HFFc6 (cell line): ENCODE measurements around the gene TTC5. TPM values are rescaled to one million over a fixed set of nuclear protein-coding genes. Genes with fewer than 3 reads are reported as not detected.

ENCODE experiments used
- DNase-seq: peaks from one replicate; pipeline ENCODE4 v3.0.0-alpha.2; 2018
- H3K27ac Mint-ChIP-seq: 2 replicates; pipeline ENCODE4 v1.8.0; 2020; ENCODE audit warnings: mild to moderate bottlenecking, mixed read lengths
- H3K27me3 Mint-ChIP-seq: 2 replicates; pipeline ENCODE4 v1.8.0; 2021; ENCODE audit warnings: mild to moderate bottlenecking, moderate library complexity, mixed read lengths; ENCODE audit not compliant: insufficient read depth
- H3K36me3 Mint-ChIP-seq: 2 replicates; pipeline ENCODE4 v1.8.0; 2021; ENCODE audit warnings: low read depth, mixed read lengths
- H3K4me1 Mint-ChIP-seq: 2 replicates; pipeline ENCODE4 v1.8.0; 2020; ENCODE audit warnings: low read depth, mixed read lengths
- H3K4me3 Mint-ChIP-seq: 2 replicates; pipeline ENCODE4 v1.8.0; 2020; ENCODE audit warnings: mild to moderate bottlenecking, moderate library complexity, mixed read lengths
- H3K9me3 Mint-ChIP-seq: 2 replicates; pipeline ENCODE4 v1.8.0; 2020; ENCODE audit warnings: mild to moderate bottlenecking, mixed read lengths
- total RNA-seq, 6 experiments: library from RNA; stranded (reverse); fragmentation: NEBNext Ultra II Directional; extraction: Animal tissue kit (Norgen Biotek cat#: 25700); gene quantifications; 2 replicates in 1 of 6; 3 replicates in 5 of 6; pipeline ENCODE4 v1.2.3, GENCODE V29; 2021
- TF ChIP-seq, protein P1 (sequence below): fragments of 200-600 bp; sonication (generic); IDR thresholded peaks from 2 replicates; pipeline ENCODE4 v1.5.0; 2021; ENCODE audit warnings: antibody characterized with exemption, mild to moderate bottlenecking

Gene TTC5
- total RNA-seq, 6 experiments from 2014 or later: 21.3 to 27.1 (median 23.3) TPM

DNA sequence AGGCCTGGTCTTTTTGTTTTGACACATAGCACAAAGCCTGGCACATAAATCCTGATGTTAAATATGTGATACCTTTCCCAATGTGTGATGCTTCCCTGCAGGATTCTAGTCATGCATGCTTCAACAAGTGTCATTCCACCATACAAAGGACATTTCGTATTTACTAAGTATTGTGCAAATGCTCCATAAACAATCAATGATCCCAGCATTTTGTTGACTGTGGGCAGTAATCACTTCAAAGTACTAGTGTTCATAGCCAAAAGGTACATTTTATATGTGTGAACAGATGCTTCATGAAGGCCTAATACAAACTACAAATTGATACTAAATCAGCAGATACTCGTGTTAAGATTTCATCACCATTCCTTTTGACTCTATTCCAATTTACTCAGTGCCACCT lies 23.0 kb upstream of the TTC5 start:
- Mint-ChIP-seq H3K4me1 (peaks cover 52% of the 10 kb centered on the region), H3K9me3 (no peaks in the 10 kb centered on the region), H3K36me3 (peaks cover 10% of the 10 kb centered on the region; the same call in 1 of the 2 replicates), H3K4me3 (no peak overlapping the region), H3K27me3 (no peaks in the 10 kb centered on the region), H3K27ac (peak overlapping the region; percentile 31; the same call in 1 of the 2 replicates)
- TF ChIP-seq, protein P1, sequence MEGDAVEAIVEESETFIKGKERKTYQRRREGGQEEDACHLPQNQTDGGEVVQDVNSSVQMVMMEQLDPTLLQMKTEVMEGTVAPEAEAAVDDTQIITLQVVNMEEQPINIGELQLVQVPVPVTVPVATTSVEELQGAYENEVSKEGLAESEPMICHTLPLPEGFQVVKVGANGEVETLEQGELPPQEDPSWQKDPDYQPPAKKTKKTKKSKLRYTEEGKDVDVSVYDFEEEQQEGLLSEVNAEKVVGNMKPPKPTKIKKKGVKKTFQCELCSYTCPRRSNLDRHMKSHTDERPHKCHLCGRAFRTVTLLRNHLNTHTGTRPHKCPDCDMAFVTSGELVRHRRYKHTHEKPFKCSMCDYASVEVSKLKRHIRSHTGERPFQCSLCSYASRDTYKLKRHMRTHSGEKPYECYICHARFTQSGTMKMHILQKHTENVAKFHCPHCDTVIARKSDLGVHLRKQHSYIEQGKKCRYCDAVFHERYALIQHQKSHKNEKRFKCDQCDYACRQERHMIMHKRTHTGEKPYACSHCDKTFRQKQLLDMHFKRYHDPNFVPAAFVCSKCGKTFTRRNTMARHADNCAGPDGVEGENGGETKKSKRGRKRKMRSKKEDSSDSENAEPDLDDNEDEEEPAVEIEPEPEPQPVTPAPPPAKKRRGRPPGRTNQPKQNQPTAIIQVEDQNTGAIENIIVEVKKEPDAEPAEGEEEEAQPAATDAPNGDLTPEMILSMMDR: no peak
- DNase-seq: no peak

DNA sequence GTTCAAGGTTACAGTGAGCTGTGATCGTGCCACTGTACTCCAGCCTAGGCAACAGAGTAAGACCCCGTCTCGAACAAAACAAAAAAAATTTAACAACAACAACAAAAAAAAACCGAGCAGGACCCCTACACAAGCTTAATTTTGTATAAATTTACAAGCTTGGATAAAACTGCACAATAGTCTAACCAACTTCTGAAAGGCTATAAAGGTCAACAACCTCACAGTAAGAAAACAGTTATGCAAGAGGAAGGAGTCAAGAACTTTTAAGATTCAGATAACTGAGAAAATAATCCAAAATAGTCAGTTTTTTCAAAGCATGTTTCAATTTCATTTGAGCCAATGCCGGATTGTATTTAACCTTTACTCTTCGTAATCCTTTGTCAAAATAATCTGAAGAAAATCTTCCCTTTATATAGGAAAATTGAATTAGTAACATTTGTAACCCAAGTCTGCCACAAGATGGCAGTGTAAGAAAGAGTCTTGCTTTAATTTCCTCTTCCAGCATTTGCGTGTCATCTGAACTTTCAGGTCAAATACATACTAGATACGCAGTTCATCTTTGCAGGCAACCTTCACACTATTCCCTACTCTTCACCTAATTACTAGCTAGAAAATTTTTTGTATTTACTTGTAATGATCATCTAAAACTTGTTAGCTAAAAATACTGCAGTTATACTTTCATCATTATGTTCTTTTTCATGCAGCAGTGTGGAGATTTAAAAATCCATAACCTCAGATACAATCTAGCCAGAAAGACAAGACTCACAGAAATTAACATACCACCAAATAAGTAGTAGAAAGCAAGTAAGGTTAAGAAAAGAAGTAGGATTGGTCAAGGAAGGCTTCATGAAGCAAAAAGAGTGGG lies 21.5 kb upstream of the TTC5 start:
- peak; percentile 73 for DNase-seq
- H3K27ac Mint-ChIP-seq: peak overlapping the region; percentile 80
- peaks cover 44% of the 10 kb centered on the region for H3K4me1 Mint-ChIP-seq
- no peaks in the 10 kb centered on the region for H3K27me3 Mint-ChIP-seq
- H3K4me3 Mint-ChIP-seq: peak overlapping the region; percentile 42; the same call in 1 of the 2 replicates
- TF ChIP-seq, protein P1: peak; percentile 92
- peaks cover 10% of the 10 kb centered on the region; the same call in 1 of the 2 replicates for H3K36me3 Mint-ChIP-seq
- no peaks in the 10 kb centered on the region for H3K9me3 Mint-ChIP-seq

DNA sequence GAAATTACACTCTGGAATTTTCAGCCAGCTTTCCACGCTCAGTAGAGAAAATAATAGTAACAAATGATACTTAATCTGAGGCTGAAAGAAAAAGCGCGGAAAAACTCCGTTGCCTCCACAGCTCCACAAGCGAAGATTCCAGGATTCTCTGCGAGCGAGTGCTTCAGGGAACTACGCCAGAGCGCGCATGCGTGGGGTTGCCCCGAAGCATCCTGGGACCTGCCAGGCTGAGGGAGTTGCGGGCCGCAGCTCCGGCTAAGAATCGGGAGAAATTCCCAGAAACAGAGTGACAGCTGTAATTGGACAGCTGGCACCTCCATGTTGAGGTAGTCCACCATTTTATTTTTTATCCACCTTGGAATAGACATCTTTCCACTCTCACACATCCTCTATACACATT lies 12.0 kb upstream of the TTC5 start:
- Mint-ChIP-seq H3K36me3 (peaks cover 16% of the 10 kb centered on the region), H3K27ac (no peak overlapping the region)

DNA sequence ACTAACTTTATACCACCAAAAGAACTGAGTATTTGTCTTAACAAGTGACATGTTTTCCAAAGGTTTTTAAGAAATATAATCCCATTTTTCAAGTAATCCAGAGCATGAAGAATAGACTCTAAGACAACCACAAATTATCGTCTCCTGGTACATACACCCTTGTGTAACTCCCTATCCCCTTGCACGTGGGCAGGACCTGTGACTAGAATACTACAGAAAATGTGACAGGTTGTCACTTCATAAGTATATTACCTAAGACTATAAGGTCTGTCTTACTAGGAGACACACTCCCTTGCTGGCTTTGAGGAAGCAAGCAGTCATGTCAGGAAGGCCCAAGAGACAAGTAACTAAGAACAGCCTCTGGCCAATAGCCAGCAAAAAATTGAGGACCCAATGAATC lies 8.3 kb upstream of the TTC5 start:
- Mint-ChIP-seq H3K4me3 (no peak overlapping the region), H3K27me3 (no peaks in the 10 kb centered on the region; the same call in 1 of the 2 replicates), H3K9me3 (no peaks in the 10 kb centered on the region), H3K4me1 (no peaks in the 10 kb centered on the region), H3K36me3 (peaks cover 11% of the 10 kb centered on the region), H3K27ac (no peak overlapping the region)
- no peak for DNase-seq
- TF ChIP-seq, protein P1: no peak

More for the DNA sequence above, 12.0 kb upstream of the TTC5 start:
- no peak for DNase-seq
- TF ChIP-seq, protein P1: no peak
- Mint-ChIP-seq H3K4me1 (no peaks in the 10 kb centered on the region), H3K9me3 (no peaks in the 10 kb centered on the region), H3K27me3 (no peaks in the 10 kb centered on the region; the same call in 1 of the 2 replicates), H3K4me3 (no peak overlapping the region)

DNA sequence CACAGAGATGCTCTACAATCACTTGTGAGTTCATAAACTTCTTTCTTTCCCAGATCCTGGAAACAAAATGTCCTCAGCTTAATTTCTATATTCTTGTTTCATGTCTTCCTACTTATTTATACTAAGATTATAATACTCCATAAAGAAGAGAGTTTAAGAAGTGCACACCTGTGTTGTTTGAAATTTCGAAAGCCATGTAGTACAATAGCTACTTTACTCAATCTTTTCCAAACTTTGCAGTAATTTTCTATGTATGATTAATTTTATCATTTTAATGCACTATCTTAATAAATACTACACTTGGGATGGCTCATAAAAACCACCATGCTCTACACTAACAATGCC lies 300 bp upstream of the TTC5 start:
- Mint-ChIP-seq H3K27ac (peak overlapping the region; percentile 90), H3K9me3 (no peaks in the 10 kb centered on the region), H3K4me1 (peaks cover 37% of the 10 kb centered on the region), H3K27me3 (peaks cover 7% of the 10 kb centered on the region; the same call in 1 of the 2 replicates), H3K4me3 (peak overlapping the region; percentile 95), H3K36me3 (peaks cover 8% of the 10 kb centered on the region; the same call in 1 of the 2 replicates)
- no peak for DNase-seq
- TF ChIP-seq, protein P1: peak; percentile 7
